Measurements from ENCODE around the gene NUDT3. TPM values are rescaled to one million over a fixed set of nuclear protein-coding genes. Genes with fewer than 3 reads are reported as not detected.

Gene NUDT3
- polyA plus RNA-seq, 1 of the 3 experiments (the other 2 are of a cell fraction) = 11.9 TPM

DNA sequence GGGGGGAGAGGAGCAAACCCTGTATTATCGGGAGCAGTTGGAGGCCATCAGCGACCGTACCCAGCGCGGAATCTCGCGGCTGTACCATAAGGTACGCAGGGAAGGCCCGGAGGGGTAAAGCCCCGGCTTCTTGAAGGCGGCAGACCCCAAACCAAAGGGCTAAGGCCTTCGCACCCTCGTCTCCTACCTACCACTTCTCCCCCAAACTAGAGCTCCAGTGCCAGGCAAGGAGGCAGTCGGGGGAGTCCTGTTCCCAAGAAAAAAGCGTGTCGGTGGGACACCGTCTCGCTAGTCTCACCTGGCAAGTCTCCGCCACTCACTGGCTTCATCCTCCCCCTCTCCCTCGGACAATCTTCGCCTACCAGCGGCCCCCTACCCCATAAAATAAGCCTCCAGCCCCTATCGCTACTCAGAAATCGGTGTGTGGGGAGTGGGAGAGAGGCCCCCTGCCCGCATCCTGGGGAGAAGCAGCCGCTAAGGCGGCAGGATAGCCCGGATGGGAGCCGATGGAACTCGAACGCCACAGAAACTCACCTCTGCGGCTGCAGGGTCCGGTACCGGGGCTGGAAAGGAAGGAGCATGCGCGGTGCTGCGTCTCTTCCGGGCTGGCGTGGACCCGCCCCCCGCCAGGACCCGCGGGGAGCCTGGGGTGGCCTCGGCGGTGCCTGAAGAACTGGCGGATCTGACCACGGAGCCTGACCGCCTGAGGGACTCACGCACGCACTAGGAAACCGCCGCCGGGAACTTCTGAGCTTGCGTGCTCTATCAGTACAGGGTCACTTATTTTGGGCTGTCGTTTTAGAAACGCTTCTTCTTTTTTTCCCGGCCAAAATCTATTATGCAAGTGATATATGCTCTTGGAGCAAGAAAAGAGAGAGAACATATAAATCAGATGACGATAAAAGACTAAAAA lies 33.3 kb upstream of the NUDT3 start, which contains the start of gene RPS10:
TSS of gene RPS10 (minus strand) at position 572 of the 913 bp plus-strand sequence. CDS start 848 bp downstream, outside the sequence.
- Histone ChIP-seq H3K9ac (peak within 1 kb of the TSS; percentile 98), H3K79me2 (ENCODE audit: insufficient read depth) (peaks cover 50% of the 10 kb centered on the region), H3K27ac (ENCODE audit: low read depth in 2 of 2, low read length in 1 of 2) (peak within 1 kb of the TSS; percentile 66 to 84), H3K4me3 (ENCODE audit: low read depth in 2 of 2, low read length in 1 of 2) (peak within 1 kb of the TSS; percentile 74 to 94), H3K36me3 (replicated peaks in 1 of 2; ENCODE audit: control insufficient read depth in 1 of 2, insufficient read depth in 2 of 2, low read length in 1 of 2) (peaks cover 24 to 38% of the 10 kb centered on the region in 2 experiments), H3K4me2 (peak within 1 kb of the TSS; percentile 93), H3K9me2 (no peaks in the 10 kb centered on the region), H3K9me3 (no peaks in the 10 kb centered on the region), H4K20me1 (ENCODE audit: insufficient read depth) (peaks cover 38% of the 10 kb centered on the region), H3K27me3 (ENCODE audit: insufficient read depth) (no peaks in the 10 kb centered on the region), H3K4me1 (ENCODE audit: control insufficient read depth in 1 of 2, insufficient read depth in 2 of 2, low read depth in 1 of 2, low read length in 1 of 2) (peaks cover 7 to 20% of the 10 kb centered on the region in 2 experiments; a peak in 3 of 4 replicates), H3F3A (replicated peaks; ENCODE audit: insufficient read depth) (peaks cover 17% of the 10 kb centered on the region), H2AFZ (ENCODE audit: low read depth) (peak within 1 kb of the TSS; percentile 87)
- 2% methylated on average over 20 of the region's 58 CpGs for WGBS (ENCODE audit: low lambda C conversion rate)
- ChIA-PET CTCF (interaction anchor here (0.7 to 3.8 kb wide), 6 partner anchors 8 to 230 kb away, joined by 3 to 22 read pairs (median 9); partner anchors contain the start of gene SMIM29), POLR2A (interaction anchor here (0.6 to 1.6 kb wide), 12 partner anchors 9 to 414 kb away, joined by 3 to 9 read pairs (median 4); partner anchors contain the start of genes BLTP3A, HMGA1 and NUDT3)
- DNase-seq = peak; percentile 99
- peak; percentile 67 for TF ChIP-seq GABPA (IDR thresholded peaks at IDR 0.05; ENCODE audit: low read depth)
- 0 out of 2 replicates have a peak, but pooled peaks have one; percentile 29 for TF ChIP-seq YY1 (IDR thresholded peaks at IDR 0.05; ENCODE audit: low read depth)
- peak; percentile 97 for TF ChIP-seq POLR2AphosphoS5 (IDR thresholded peaks at IDR 0.05; ENCODE audit: low read depth, low read length)
- peak; percentile 66 for TF ChIP-seq NRF1 (IDR thresholded peaks at IDR 0.05; ENCODE audit: low read depth, low read length)
- TF ChIP-seq ELF1 (IDR thresholded peaks at IDR 0.05) = peak; percentile 91
- TF ChIP-seq MXI1 (IDR thresholded peaks at IDR 0.05; ENCODE audit: low read depth, low read length) = peak; percentile 77
- no peak for TF ChIP-seq EZH2phosphoT487 (IDR thresholded peaks at IDR 0.05; ENCODE audit: borderline replicate concordance, low read depth)
- TF ChIP-seq, protein P1, sequence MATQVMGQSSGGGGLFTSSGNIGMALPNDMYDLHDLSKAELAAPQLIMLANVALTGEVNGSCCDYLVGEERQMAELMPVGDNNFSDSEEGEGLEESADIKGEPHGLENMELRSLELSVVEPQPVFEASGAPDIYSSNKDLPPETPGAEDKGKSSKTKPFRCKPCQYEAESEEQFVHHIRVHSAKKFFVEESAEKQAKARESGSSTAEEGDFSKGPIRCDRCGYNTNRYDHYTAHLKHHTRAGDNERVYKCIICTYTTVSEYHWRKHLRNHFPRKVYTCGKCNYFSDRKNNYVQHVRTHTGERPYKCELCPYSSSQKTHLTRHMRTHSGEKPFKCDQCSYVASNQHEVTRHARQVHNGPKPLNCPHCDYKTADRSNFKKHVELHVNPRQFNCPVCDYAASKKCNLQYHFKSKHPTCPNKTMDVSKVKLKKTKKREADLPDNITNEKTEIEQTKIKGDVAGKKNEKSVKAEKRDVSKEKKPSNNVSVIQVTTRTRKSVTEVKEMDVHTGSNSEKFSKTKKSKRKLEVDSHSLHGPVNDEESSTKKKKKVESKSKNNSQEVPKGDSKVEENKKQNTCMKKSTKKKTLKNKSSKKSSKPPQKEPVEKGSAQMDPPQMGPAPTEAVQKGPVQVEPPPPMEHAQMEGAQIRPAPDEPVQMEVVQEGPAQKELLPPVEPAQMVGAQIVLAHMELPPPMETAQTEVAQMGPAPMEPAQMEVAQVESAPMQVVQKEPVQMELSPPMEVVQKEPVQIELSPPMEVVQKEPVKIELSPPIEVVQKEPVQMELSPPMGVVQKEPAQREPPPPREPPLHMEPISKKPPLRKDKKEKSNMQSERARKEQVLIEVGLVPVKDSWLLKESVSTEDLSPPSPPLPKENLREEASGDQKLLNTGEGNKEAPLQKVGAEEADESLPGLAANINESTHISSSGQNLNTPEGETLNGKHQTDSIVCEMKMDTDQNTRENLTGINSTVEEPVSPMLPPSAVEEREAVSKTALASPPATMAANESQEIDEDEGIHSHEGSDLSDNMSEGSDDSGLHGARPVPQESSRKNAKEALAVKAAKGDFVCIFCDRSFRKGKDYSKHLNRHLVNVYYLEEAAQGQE (IDR thresholded peaks at IDR 0.05; ENCODE audit: low read depth, low read length) = peak; percentile 35; the same call in 1 of the 2 replicates
- TF ChIP-seq TAF1 (IDR thresholded peaks at IDR 0.05; ENCODE audit: borderline replicate concordance, low read depth, low read length) = peak; percentile 98
- TF ChIP-seq, protein P2, sequence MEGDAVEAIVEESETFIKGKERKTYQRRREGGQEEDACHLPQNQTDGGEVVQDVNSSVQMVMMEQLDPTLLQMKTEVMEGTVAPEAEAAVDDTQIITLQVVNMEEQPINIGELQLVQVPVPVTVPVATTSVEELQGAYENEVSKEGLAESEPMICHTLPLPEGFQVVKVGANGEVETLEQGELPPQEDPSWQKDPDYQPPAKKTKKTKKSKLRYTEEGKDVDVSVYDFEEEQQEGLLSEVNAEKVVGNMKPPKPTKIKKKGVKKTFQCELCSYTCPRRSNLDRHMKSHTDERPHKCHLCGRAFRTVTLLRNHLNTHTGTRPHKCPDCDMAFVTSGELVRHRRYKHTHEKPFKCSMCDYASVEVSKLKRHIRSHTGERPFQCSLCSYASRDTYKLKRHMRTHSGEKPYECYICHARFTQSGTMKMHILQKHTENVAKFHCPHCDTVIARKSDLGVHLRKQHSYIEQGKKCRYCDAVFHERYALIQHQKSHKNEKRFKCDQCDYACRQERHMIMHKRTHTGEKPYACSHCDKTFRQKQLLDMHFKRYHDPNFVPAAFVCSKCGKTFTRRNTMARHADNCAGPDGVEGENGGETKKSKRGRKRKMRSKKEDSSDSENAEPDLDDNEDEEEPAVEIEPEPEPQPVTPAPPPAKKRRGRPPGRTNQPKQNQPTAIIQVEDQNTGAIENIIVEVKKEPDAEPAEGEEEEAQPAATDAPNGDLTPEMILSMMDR (IDR thresholded peaks at IDR 0.05) = no peak
- peak; percentile 67; the same call in 1 of the 2 replicates for TF ChIP-seq SIN3A (IDR thresholded peaks at IDR 0.05; ENCODE audit: borderline replicate concordance, low read depth, low read length)
- TF ChIP-seq, protein P3, sequence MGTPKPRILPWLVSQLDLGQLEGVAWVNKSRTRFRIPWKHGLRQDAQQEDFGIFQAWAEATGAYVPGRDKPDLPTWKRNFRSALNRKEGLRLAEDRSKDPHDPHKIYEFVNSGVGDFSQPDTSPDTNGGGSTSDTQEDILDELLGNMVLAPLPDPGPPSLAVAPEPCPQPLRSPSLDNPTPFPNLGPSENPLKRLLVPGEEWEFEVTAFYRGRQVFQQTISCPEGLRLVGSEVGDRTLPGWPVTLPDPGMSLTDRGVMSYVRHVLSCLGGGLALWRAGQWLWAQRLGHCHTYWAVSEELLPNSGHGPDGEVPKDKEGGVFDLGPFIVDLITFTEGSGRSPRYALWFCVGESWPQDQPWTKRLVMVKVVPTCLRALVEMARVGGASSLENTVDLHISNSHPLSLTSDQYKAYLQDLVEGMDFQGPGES (IDR thresholded peaks at IDR 0.05; ENCODE audit: low read depth, low read length) = no peak
